ENCODE results near the gene HCN4.

The HCN4 gene

DNA sequence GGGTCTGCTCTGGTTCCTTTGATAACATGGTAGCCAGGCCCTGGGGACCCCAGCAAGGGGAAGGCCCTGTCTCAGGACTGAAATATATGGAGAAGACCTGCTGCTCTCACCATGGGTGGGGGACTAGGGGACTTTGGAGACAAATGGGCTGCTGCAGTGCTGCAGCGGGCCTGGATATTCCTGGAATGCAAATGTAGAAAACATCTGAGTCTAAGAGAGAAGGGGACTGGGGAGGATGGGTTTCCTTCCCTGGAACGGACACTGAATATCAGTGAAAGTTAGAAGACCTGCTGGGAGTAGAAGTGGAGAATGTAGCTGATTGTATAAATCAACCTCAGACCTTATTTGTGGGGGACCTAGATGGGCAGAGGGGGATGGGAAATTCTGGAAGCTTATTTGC, 3.1 kb upstream of the HCN4 start:
- DNase-seq (ENCODE audit: low read depth) = no peak
- TF ChIP-seq, protein P1, sequence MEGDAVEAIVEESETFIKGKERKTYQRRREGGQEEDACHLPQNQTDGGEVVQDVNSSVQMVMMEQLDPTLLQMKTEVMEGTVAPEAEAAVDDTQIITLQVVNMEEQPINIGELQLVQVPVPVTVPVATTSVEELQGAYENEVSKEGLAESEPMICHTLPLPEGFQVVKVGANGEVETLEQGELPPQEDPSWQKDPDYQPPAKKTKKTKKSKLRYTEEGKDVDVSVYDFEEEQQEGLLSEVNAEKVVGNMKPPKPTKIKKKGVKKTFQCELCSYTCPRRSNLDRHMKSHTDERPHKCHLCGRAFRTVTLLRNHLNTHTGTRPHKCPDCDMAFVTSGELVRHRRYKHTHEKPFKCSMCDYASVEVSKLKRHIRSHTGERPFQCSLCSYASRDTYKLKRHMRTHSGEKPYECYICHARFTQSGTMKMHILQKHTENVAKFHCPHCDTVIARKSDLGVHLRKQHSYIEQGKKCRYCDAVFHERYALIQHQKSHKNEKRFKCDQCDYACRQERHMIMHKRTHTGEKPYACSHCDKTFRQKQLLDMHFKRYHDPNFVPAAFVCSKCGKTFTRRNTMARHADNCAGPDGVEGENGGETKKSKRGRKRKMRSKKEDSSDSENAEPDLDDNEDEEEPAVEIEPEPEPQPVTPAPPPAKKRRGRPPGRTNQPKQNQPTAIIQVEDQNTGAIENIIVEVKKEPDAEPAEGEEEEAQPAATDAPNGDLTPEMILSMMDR (IDR thresholded peaks at IDR 0.05; ENCODE audit: control insufficient read depth, insufficient read depth, low read depth, low read length, missing control alignments) = no peak
- H3K4me3 ChIP-seq (ENCODE audit: control insufficient read depth, low read depth, low read length) = no peak overlapping the region

DNA sequence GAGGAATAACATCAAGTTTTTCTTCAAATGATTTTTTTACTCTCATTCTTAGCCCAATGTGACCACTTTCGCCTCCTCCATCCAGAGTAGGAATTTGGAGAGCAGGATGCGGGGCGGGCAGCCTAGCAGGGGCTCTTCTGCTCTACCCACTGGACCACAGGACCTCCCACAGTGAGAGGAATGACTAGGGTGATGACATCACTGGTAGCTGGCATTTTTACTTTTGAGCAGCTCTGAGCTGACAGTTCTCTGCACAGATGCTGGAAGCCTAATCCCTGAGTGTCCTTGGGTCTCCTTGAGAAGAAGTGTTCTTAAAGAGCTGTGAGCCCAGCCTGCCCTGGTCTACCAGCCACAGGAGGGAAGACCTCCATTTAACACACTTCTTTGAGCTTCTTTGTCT, 1.4 kb upstream of the HCN4 start:
- TF ChIP-seq, protein P1 (IDR thresholded peaks at IDR 0.05; ENCODE audit: control insufficient read depth, insufficient read depth, low read depth, low read length, missing control alignments) = no peak
- DNase-seq (ENCODE audit: low read depth) = no peak
- H3K4me3 ChIP-seq (ENCODE audit: control insufficient read depth, low read depth, low read length) = no peak overlapping the region

DNA sequence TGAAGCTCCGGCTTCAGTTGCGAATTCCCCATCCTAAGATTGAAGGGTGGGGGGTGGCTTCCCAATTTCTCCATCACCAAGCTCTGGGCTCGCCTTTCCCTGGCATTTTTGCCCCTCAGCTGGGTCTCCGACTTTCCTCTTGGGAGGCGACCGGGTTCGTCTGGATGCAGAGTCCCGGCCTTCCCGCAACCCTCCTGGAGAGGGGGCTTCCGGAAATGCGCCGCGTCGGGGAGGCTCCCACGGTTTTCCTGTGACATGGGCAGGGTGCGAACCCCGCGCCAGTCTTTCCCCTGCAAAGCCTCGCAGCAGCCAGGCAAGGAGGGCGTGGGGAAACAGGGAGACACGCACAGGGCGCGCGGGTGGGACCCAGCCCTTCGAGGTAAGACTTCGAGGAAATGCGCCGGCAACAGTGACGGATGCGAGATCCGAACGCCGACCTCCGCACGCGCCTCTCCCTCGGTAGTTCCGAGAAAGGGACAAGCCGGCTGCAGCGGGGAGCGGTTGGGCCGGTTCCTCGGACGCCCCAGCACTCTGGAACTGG, 466 bp upstream of the HCN4 start:
- H3K4me3 ChIP-seq (ENCODE audit: control insufficient read depth, low read depth, low read length) = no peak overlapping the region
- TF ChIP-seq, protein P1 (IDR thresholded peaks at IDR 0.05; ENCODE audit: control insufficient read depth, insufficient read depth, low read depth, low read length, missing control alignments) = no peak
- DNase-seq (ENCODE audit: low read depth) = no peak

DNA sequence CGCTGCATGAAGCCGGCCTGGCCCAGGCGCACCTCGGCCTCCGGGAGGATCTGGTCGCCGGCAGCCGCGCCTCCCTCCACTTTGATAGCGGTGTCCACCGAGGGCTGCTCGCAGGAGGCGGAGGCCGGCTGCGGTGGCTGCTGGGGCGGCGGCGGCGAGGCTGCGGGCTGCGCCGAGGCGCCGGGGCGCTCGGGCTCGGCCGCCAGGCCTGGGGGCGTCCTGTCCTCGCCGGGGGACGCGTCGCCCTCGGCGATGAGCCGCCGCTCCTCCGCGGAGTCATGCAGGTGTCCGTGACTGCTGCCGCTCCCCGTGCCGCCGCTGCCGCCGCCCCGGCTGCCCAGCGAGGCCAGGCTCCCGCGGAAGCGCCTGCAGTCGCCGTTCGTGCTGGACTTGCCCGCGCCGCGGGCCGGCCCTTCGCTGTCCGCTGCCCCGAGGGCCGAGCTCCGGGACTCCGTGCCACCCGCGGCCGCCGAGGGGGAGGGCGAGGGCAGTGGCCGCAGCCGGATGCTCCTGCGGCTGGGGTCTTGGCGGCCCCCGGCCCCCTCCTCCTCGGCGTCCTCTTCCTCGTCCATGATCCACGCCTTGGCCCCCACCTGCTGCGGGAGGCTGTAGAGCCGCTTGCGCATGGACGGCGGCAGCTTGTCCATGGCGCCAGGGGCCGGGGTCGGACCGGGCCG, 996 bp downstream of the HCN4 start:
- TF ChIP-seq, protein P1 (IDR thresholded peaks at IDR 0.05; ENCODE audit: control insufficient read depth, insufficient read depth, low read depth, low read length, missing control alignments) = no peak
- DNase-seq (ENCODE audit: low read depth) = no peak
- no peak overlapping the region for H3K4me3 ChIP-seq (ENCODE audit: control insufficient read depth, low read depth, low read length)

DNA sequence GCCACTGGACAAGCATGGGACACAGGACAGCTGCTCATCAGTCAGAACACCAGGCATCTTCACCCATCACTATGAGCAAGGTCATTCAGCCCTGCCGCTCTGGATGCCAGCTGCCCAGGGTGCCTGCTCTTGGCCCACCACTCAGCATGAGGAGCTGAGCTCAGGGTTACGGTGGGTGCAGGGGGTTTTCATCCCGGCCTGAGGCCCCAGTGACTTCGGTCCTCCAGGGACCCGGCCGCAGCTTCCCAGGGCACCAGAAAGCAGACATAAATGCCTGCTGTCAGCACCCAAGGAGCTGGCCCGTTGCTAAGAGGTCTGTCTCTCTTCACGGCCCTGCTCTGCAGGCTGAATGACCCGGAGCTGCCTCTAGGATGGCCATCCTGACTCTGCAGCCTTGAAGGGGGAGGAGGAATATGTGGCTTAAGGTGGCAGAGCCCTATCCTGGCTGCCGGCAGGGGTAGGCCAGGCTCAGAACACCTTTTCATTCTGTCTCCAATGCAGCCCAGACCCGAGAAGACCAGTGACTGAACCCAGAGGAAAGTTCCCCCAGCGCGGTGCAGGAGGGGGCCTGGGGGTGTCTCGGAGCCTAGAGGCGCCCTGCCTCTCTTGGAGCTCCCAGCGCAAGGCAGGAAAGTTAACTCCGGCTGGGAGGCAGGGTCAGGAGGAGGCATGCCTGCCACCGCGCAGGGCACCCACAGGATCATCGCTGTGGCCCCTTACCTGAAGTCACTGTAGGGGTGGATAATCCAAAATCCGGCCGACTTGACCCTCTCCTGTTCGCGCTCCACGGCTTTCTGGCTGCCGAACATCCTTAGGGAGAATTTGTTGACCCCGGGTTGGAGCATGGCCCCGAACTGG, 1.8 kb downstream of the HCN4 start:
- H3K4me3 ChIP-seq (ENCODE audit: control insufficient read depth, low read depth, low read length) = no peak overlapping the region

DNA sequence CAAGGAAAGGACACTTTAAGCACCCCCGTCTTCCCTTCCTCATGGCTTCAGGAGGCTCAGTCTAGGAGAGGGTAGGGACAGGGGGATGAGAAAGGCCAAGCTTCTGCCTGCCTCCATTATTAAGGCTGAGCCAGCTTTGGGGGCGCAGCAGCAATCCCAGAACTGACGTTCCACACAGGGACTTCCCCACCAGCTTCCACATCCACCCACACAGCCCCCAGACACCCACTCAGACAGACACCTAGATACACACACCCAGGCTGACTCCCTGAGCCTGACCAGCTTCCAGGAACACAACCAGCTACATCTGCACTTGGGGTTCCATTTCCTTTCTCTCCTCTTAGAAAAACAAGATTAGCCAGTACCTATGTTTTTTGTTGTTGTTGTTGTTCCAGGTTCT, 4.7 kb downstream of the HCN4 start:
- no peak overlapping the region for H3K4me3 ChIP-seq (ENCODE audit: control insufficient read depth, low read depth, low read length)
- DNase-seq (ENCODE audit: low read depth) = no peak
- TF ChIP-seq, protein P1 (IDR thresholded peaks at IDR 0.05; ENCODE audit: control insufficient read depth, insufficient read depth, low read depth, low read length, missing control alignments) = no peak

More for the DNA sequence above, 1.8 kb downstream of the HCN4 start:
- no peak for DNase-seq (ENCODE audit: low read depth)
- TF ChIP-seq, protein P1 (IDR thresholded peaks at IDR 0.05; ENCODE audit: control insufficient read depth, insufficient read depth, low read depth, low read length, missing control alignments) = no peak

All from AG09309 (cell line).